Endodermal cell (in vitro differentiated cells): Measurements from ENCODE around the gene SOX10. TPM values are rescaled to one million over a fixed set of nuclear protein-coding genes. Genes with fewer than 3 reads are reported as not detected.
A peak's percentile ranks its signal among the peaks of the same experiment; 100 is the strongest.

Source experiments
- DNase-seq: peaks from one replicate; pipeline ENCODE4 v3.0.0-alpha.2; 2017
- H3K27ac ChIP-seq: 2 replicates; pipeline ENCODE4 v1.5.1; 2013; ENCODE audit warnings: mild to moderate bottlenecking, low read depth, low read length, moderate library complexity
- H3K27me3 ChIP-seq: 2 replicates; pipeline ENCODE4 v1.6.1; 2013; ENCODE audit warnings: mild to moderate bottlenecking, low read length, moderate library complexity; ENCODE audit not compliant: insufficient read depth, control insufficient read depth, poor library complexity, severe bottlenecking
- H3K36me3 ChIP-seq: 2 replicates; pipeline ENCODE4 v1.7.0; 2013; ENCODE audit warnings: mild to moderate bottlenecking, low read length, moderate library complexity; ENCODE audit not compliant: control insufficient read depth, insufficient read depth
- H3K4me1 ChIP-seq: one replicate; pipeline ENCODE4 v1.7.0; 2013; ENCODE audit warnings: low read length; ENCODE audit not compliant: control insufficient read depth, insufficient read depth
- H3K4me3 ChIP-seq: 2 replicates; pipeline ENCODE4 v1.5.1; 2013; ENCODE audit warnings: mild to moderate bottlenecking, low read length, moderate library complexity
- H3K9ac ChIP-seq: 2 replicates; pipeline ENCODE4 v1.6.1; 2013; ENCODE audit warnings: mild to moderate bottlenecking, low read length, moderate library complexity; ENCODE audit not compliant: poor library complexity, severe bottlenecking; ENCODE audit errors: extremely low read depth
- H3K9me3 ChIP-seq: 2 replicates; pipeline ENCODE4 v1.6.1; 2013; ENCODE audit warnings: mild to moderate bottlenecking, low read length, moderate library complexity; ENCODE audit not compliant: control insufficient read depth
- H3K27ac Mint-ChIP-seq: 2 replicates; pipeline ENCODE4 v1.8.0; 2020; ENCODE audit warnings: mixed read lengths
- H3K27me3 Mint-ChIP-seq: 2 replicates; pipeline ENCODE4 v1.8.0; 2021; ENCODE audit warnings: mild to moderate bottlenecking, mixed read lengths; ENCODE audit not compliant: insufficient read depth
- H3K36me3 Mint-ChIP-seq: 2 replicates; pipeline ENCODE4 v1.8.0; 2020; ENCODE audit warnings: low read depth, mixed read lengths
- H3K4me1 Mint-ChIP-seq: 2 replicates; pipeline ENCODE4 v1.8.0; 2020; ENCODE audit warnings: mixed read lengths
- H3K4me3 Mint-ChIP-seq: 2 replicates; pipeline ENCODE4 v1.8.0; 2020; ENCODE audit warnings: mild to moderate bottlenecking, moderate library complexity, mixed read lengths
- H3K9me3 Mint-ChIP-seq: 2 replicates; pipeline ENCODE4 v1.8.0; 2020; ENCODE audit warnings: mild to moderate bottlenecking, mixed read lengths
- WGBS, 2 experiments: methylation state at CpG; one replicate each; pipeline versions ENCODE4 v1.1.5 to v1.1.7; 2013; ENCODE audit warnings: missing lambda C conversion rate in 2 of 2, mixed read lengths in 1 of 2; ENCODE audit not compliant: insufficient coverage in 1 of 2, insufficient read length in 1 of 2; 5-methylcytosine and 5-hydroxymethylcytosine counted together
- total RNA-seq, 2 donors: library from RNA; stranded (reverse); fragmentation: NEBNext Ultra II Directional in 1 of 2; extraction: Animal tissue kit (Norgen Biotek cat#: 25700) in 1 of 2; gene quantifications; 2 replicates in 1 of 2; 3 replicates in 1 of 2; pipeline ENCODE4 v1.2.1, GENCODE V29; 2021
- TF ChIP-seq, protein P1 (sequence below): fragments of 200-600 bp; sonication (generic); conservative IDR thresholded peaks from 2 replicates; pipeline ENCODE4 v1.5.0; 2021; ENCODE audit warnings: antibody characterized with exemption, mild to moderate bottlenecking

The SOX10 gene
- total RNA-seq, 2 donors from 2014 or later: 11.2 to 13.4 TPM

GRCh38 chr22:37999640-38000272, 15.4 kb upstream of the SOX10 start:
- H3K9me3 Mint-ChIP-seq: no peaks in the 10 kb centered on the region
- peak overlapping the region; percentile 25 for H3K27ac Mint-ChIP-seq
- H3K27me3 ChIP-seq: no peaks in the 10 kb centered on the region
- H3K27ac ChIP-seq: no peak overlapping the region
- TF ChIP-seq, protein P1, sequence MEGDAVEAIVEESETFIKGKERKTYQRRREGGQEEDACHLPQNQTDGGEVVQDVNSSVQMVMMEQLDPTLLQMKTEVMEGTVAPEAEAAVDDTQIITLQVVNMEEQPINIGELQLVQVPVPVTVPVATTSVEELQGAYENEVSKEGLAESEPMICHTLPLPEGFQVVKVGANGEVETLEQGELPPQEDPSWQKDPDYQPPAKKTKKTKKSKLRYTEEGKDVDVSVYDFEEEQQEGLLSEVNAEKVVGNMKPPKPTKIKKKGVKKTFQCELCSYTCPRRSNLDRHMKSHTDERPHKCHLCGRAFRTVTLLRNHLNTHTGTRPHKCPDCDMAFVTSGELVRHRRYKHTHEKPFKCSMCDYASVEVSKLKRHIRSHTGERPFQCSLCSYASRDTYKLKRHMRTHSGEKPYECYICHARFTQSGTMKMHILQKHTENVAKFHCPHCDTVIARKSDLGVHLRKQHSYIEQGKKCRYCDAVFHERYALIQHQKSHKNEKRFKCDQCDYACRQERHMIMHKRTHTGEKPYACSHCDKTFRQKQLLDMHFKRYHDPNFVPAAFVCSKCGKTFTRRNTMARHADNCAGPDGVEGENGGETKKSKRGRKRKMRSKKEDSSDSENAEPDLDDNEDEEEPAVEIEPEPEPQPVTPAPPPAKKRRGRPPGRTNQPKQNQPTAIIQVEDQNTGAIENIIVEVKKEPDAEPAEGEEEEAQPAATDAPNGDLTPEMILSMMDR: no peak
- no peak overlapping the region for H3K9ac ChIP-seq
- WGBS, 2 experiments: 78 to 83% methylated on average over 10 to 16 of the region's 16 CpGs
- DNase-seq: no peak
- no peak overlapping the region for H3K4me3 Mint-ChIP-seq
- H3K4me3 ChIP-seq: no peak overlapping the region
- H3K4me1 ChIP-seq: no peaks in the 10 kb centered on the region
- no peaks in the 10 kb centered on the region for H3K9me3 ChIP-seq
- no peaks in the 10 kb centered on the region for H3K4me1 Mint-ChIP-seq
- no peaks in the 10 kb centered on the region for H3K36me3 Mint-ChIP-seq
- no peaks in the 10 kb centered on the region for H3K36me3 ChIP-seq
- peaks cover 7% of the 10 kb centered on the region for H3K27me3 Mint-ChIP-seq

GRCh38 chr22:37999236-37999635, 14.9 kb upstream of the SOX10 start:
- no peaks in the 10 kb centered on the region for H3K36me3 ChIP-seq
- H3K4me3 ChIP-seq: no peak overlapping the region
- WGBS, 2 experiments: 92 to 98% methylated on average over 5 to 10 of the region's 10 CpGs
- Mint-ChIP-seq H3K27ac (no peak overlapping the region), H3K36me3 (no peaks in the 10 kb centered on the region), H3K4me1 (no peaks in the 10 kb centered on the region), H3K4me3 (no peak overlapping the region), H3K9me3 (no peaks in the 10 kb centered on the region), H3K27me3 (peaks cover 7% of the 10 kb centered on the region)
- H3K9ac ChIP-seq: no peak overlapping the region
- no peak for DNase-seq
- H3K27ac ChIP-seq: no peak overlapping the region
- no peaks in the 10 kb centered on the region for H3K4me1 ChIP-seq
- TF ChIP-seq, protein P1: no peak
- H3K27me3 ChIP-seq: no peaks in the 10 kb centered on the region
- H3K9me3 ChIP-seq: no peaks in the 10 kb centered on the region

- no peaks in the 10 kb centered on the region for H3K36me3 Mint-ChIP-seq
- TF ChIP-seq, protein P1: no peak
- H3K9me3 Mint-ChIP-seq: no peaks in the 10 kb centered on the region
- H3K27ac Mint-ChIP-seq: no peak overlapping the region
- peaks cover 7% of the 10 kb centered on the region for H3K27me3 Mint-ChIP-seq
- Histone ChIP-seq H3K9ac (no peak overlapping the region), H3K27me3 (no peaks in the 10 kb centered on the region), H3K9me3 (no peaks in the 10 kb centered on the region), H3K36me3 (no peaks in the 10 kb centered on the region), H3K4me3 (no peak overlapping the region), H3K27ac (no peak overlapping the region), H3K4me1 (no peaks in the 10 kb centered on the region)
- no peak for DNase-seq
- 65 to 94% methylated on average over 4 to 7 of the region's 7 CpGs for WGBS, 2 experiments
- H3K4me1 Mint-ChIP-seq: no peaks in the 10 kb centered on the region
- H3K4me3 Mint-ChIP-seq: no peak overlapping the region
Observed at GRCh38 chr22:37998543-37998942, 14.2 kb upstream of the SOX10 start.
